ENCODE measurements around the gene ALDH1L1.
A peak's percentile ranks its signal among the peaks of the same experiment; 100 is the strongest.

The ALDH1L1 gene

DNA sequence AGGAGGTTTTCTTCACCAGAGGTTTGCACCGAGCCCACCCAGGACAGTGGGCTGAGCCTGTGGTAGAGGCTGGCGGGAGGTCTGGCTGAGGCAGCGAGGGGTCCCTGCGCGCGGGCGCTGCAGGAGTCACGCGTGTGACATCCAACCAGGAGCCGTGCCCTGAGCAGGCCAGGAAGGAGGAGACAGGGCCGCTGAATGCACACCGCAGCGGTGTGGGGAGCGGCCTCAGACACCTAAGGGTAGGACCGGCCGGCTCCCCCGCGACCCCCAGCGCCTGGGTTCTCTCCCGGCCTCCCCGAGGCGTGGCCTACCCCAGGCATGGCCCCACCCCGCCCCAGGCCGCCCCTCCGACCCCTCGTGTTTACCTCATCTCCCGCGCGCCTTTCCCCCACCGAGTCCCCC is 96.9 kb downstream of the ALDH1L1 start:
- Histone ChIP-seq H3K27ac (ENCODE audit: low read depth in 2 of 2, low read length in 2 of 2) (peak overlapping the region; percentile 78 to 84), H3K36me3 (ENCODE audit: control insufficient read depth in 2 of 2, insufficient read depth in 2 of 2, low read length in 2 of 2) (no peaks in the 10 kb centered on the region), H3K27me3 (ENCODE audit: control insufficient read depth in 2 of 2, insufficient read depth in 2 of 2, low read length in 2 of 2) (no peaks in the 10 kb centered on the region), H3K4me1 (ENCODE audit: control insufficient read depth in 2 of 2, insufficient read depth in 2 of 2, low read length in 2 of 2) (no peaks in the 10 kb centered on the region), H3K9me3 (ENCODE audit: control insufficient read depth in 2 of 2, low read length in 2 of 2) (no peaks in the 10 kb centered on the region), H3K4me3 (ENCODE audit: low read length in 2 of 2) (peak overlapping the region; percentile 73 to 75), H3K9ac (ENCODE audit: low read depth in 1 of 2, low read length in 2 of 2) (peak overlapping the region; percentile 60 to 76)

DNA sequence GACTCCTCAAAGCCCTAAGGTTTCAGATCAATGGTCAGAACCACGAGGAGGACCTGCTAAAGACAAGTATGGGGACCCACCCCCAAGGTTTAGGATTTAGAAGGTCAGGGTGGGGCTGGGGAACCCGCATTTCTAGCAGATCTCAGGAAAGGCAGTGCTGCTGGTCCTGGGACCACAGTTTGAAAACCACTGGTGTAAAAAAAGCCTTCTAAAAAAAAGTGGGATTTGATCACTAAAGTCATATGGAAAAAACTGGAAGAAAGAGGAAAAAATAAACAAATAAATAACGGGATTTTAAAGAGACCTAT is 97.3 kb downstream of the ALDH1L1 start:
- no peaks in the 10 kb centered on the region for H3K27me3 ChIP-seq (ENCODE audit: control insufficient read depth in 2 of 2, insufficient read depth in 2 of 2, low read length in 2 of 2)
- H3K9me3 ChIP-seq (ENCODE audit: control insufficient read depth in 2 of 2, low read length in 2 of 2): no peaks in the 10 kb centered on the region
- H3K36me3 ChIP-seq (ENCODE audit: control insufficient read depth in 2 of 2, insufficient read depth in 2 of 2, low read length in 2 of 2): no peaks in the 10 kb centered on the region
- H3K9ac ChIP-seq (ENCODE audit: low read depth in 1 of 2, low read length in 2 of 2): peak overlapping the region; percentile 60 to 76
- H3K4me1 ChIP-seq (ENCODE audit: control insufficient read depth in 2 of 2, insufficient read depth in 2 of 2, low read length in 2 of 2): no peaks in the 10 kb centered on the region
- peak overlapping the region; percentile 73 to 75 for H3K4me3 ChIP-seq (ENCODE audit: low read length in 2 of 2)
- H3K27ac ChIP-seq (ENCODE audit: low read depth in 2 of 2, low read length in 2 of 2): peak overlapping the region in 1 of 2 donors; percentile 84

DNA sequence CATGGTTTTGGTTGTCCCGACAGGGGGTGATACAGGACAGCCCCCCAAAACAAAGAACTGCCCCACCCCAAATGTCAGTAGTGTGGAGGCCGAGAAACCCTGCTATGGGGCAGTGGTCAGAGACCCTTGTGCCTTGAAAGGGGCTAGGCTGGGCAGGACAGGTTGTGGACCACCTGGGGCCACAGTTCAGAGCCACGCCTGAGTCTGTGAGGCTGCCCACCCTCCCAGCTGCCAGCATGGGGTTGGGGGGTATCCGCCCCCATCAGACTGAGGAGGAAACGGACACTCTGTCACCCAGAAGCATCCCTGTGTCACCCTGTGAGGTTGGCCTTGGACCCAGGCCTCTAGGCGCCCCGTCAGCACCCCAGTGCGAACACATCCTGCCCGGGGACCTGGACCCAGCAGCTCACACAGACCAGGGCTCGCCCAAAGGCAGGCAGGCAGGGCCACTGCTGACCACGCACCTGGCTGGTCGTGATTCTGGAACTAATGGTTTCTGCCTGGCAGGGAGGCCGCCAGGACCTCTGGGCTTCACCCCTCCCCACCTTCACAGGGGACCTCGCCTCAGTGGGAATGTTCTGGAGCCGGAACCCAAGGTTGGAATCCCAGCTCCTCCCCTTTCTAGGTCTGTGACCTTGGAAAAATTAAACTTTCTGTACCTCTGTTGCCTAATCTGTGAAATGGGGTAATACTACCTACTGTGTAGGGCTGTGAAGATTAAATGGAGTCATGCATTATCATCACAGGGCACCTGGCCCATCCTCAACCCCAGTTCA is 97.8 kb downstream of the ALDH1L1 start:
- H3K27ac ChIP-seq (ENCODE audit: low read depth in 2 of 2, low read length in 2 of 2): no peak overlapping the region
- no peaks in the 10 kb centered on the region for H3K9me3 ChIP-seq (ENCODE audit: control insufficient read depth in 2 of 2, low read length in 2 of 2)
- no peaks in the 10 kb centered on the region for H3K27me3 ChIP-seq (ENCODE audit: control insufficient read depth in 2 of 2, insufficient read depth in 2 of 2, low read length in 2 of 2)
- no peaks in the 10 kb centered on the region for H3K4me1 ChIP-seq (ENCODE audit: control insufficient read depth in 2 of 2, insufficient read depth in 2 of 2, low read length in 2 of 2)
- H3K9ac ChIP-seq (ENCODE audit: low read depth in 1 of 2, low read length in 2 of 2): peak overlapping the region in 1 of 2 donors; percentile 76
- no peaks in the 10 kb centered on the region for H3K36me3 ChIP-seq (ENCODE audit: control insufficient read depth in 2 of 2, insufficient read depth in 2 of 2, low read length in 2 of 2)
- H3K4me3 ChIP-seq (ENCODE audit: low read length in 2 of 2): peak overlapping the region in 1 of 2 donors; percentile 73

DNA sequence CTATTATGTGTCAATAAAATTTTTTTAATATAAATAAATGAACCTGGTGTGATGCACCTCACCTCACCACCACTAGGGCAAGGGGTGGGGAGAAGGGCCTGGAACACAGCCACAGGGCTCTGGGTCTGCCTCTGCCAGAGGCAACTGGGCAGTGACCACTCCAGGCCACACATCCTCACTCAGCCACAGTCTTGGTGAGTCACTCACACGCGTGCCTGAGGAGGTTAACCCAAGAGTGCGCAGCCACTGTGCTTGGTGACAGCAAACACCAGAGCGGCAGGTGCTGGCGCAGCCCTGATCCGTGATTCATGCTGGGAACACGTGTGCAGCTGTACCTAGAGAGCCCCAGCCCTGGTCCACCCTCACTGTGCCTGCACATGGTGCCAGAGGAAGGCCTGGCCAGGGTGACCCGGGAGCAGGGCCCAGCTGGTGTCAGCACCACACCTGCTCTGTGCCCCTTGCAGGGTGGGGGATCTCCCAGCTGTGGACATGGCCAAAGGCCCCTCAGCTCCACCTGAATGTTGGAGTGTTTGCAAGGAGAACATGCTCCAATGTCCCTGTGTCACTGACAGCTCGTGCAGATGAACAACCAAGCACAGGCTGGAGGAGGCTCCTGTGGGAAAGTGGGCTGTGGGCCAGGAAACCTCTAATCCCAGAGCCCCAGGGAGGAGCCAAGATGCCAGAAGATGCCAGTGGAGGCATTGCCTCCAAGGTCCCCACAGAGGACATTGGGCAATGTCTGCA is 98.6 kb downstream of the ALDH1L1 start:
- H3K9me3 ChIP-seq (ENCODE audit: control insufficient read depth in 2 of 2, low read length in 2 of 2): no peaks in the 10 kb centered on the region
- no peak overlapping the region for H3K9ac ChIP-seq (ENCODE audit: low read depth in 1 of 2, low read length in 2 of 2)
- no peak overlapping the region for H3K27ac ChIP-seq (ENCODE audit: low read depth in 2 of 2, low read length in 2 of 2)
- H3K36me3 ChIP-seq (ENCODE audit: control insufficient read depth in 2 of 2, insufficient read depth in 2 of 2, low read length in 2 of 2): no peaks in the 10 kb centered on the region
- H3K4me3 ChIP-seq (ENCODE audit: low read length in 2 of 2): no peak overlapping the region
- H3K4me1 ChIP-seq (ENCODE audit: control insufficient read depth in 2 of 2, insufficient read depth in 2 of 2, low read length in 2 of 2): no peaks in the 10 kb centered on the region
- H3K27me3 ChIP-seq (ENCODE audit: control insufficient read depth in 2 of 2, insufficient read depth in 2 of 2, low read length in 2 of 2): no peaks in the 10 kb centered on the region

DNA sequence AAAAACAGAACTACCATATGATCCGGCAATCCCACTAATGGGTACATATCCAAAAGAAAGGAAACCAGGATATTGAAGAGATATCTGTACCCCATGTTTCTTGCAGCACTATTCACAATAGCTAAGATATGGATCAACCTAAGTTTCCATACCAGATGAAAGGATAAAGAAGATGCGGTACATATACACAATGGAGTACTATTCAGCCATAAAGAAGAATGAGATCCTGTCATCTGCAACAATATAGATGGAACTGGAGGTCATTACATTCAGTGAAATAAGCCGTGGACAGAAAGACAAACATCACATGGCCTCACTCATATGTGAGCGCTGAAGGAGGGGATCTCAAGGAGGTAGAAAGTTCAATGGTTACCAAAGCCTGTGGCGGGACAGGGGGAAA is 99.4 kb downstream of the ALDH1L1 start:
- H3K27me3 ChIP-seq (ENCODE audit: control insufficient read depth in 2 of 2, insufficient read depth in 2 of 2, low read length in 2 of 2): no peaks in the 10 kb centered on the region
- H3K4me1 ChIP-seq (ENCODE audit: control insufficient read depth in 2 of 2, insufficient read depth in 2 of 2, low read length in 2 of 2): no peaks in the 10 kb centered on the region
- H3K27ac ChIP-seq (ENCODE audit: low read depth in 2 of 2, low read length in 2 of 2): no peak overlapping the region
- no peaks in the 10 kb centered on the region for H3K36me3 ChIP-seq (ENCODE audit: control insufficient read depth in 2 of 2, insufficient read depth in 2 of 2, low read length in 2 of 2)
- no peak overlapping the region for H3K9ac ChIP-seq (ENCODE audit: low read depth in 1 of 2, low read length in 2 of 2)
- H3K9me3 ChIP-seq (ENCODE audit: control insufficient read depth in 2 of 2, low read length in 2 of 2): no peaks in the 10 kb centered on the region
- no peak overlapping the region for H3K4me3 ChIP-seq (ENCODE audit: low read length in 2 of 2)

DNA sequence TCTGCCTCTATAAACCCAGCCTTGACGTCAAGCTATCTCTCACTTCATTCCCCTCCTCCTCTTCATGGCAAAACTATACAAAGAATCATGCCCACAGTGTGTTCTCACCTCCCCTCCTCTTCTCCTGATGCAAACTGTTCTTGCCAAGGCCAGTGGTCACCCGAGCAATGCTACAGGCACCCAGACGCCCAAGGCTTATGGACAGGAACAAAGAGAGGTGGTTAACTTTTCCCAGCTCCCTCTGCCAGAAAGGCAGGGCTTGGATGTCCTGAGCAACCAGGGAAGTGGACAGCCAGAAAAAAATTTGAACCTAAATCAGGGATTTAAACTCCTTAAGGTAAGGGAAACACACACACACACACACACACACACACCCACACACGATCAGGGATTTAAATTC is 101.5 kb downstream of the ALDH1L1 start:
- H3K4me3 ChIP-seq (ENCODE audit: low read length in 2 of 2): no peak overlapping the region
- H3K4me1 ChIP-seq (ENCODE audit: control insufficient read depth in 2 of 2, insufficient read depth in 2 of 2, low read length in 2 of 2): no peaks in the 10 kb centered on the region
- H3K27me3 ChIP-seq (ENCODE audit: control insufficient read depth in 2 of 2, insufficient read depth in 2 of 2, low read length in 2 of 2): no peaks in the 10 kb centered on the region
- H3K9ac ChIP-seq (ENCODE audit: low read depth in 1 of 2, low read length in 2 of 2): no peak overlapping the region
- H3K27ac ChIP-seq (ENCODE audit: low read depth in 2 of 2, low read length in 2 of 2): no peak overlapping the region
- H3K9me3 ChIP-seq (ENCODE audit: control insufficient read depth in 2 of 2, low read length in 2 of 2): no peaks in the 10 kb centered on the region
- no peaks in the 10 kb centered on the region for H3K36me3 ChIP-seq (ENCODE audit: control insufficient read depth in 2 of 2, insufficient read depth in 2 of 2, low read length in 2 of 2)

DNA sequence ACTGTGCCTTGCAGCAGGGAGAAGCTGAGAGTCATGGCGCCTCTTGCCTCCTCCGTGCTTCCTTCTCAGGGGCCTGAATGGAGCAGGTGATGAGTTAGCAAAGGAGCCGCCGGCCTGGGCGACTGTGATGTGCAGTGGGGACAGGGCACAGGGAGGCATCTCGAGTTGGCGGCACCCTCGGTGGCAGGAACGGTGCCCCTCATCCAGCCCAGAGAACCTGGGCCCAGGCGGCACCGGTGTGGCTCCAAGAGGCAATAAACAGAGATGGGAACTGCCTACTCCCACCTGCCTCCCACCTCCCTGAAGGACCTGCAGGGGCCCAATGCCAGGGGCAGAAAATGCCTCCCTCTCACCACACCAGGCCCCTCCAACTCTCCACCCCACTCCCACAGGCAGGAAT is 102.6 kb downstream of the ALDH1L1 start:
- H3K36me3 ChIP-seq (ENCODE audit: control insufficient read depth in 2 of 2, insufficient read depth in 2 of 2, low read length in 2 of 2): no peaks in the 10 kb centered on the region
- no peaks in the 10 kb centered on the region for H3K27me3 ChIP-seq (ENCODE audit: control insufficient read depth in 2 of 2, insufficient read depth in 2 of 2, low read length in 2 of 2)
- no peaks in the 10 kb centered on the region for H3K4me1 ChIP-seq (ENCODE audit: control insufficient read depth in 2 of 2, insufficient read depth in 2 of 2, low read length in 2 of 2)
- H3K4me3 ChIP-seq (ENCODE audit: low read length in 2 of 2): no peak overlapping the region
- H3K9ac ChIP-seq (ENCODE audit: low read depth in 1 of 2, low read length in 2 of 2): no peak overlapping the region
- H3K27ac ChIP-seq (ENCODE audit: low read depth in 2 of 2, low read length in 2 of 2): no peak overlapping the region
- H3K9me3 ChIP-seq (ENCODE audit: control insufficient read depth in 2 of 2, low read length in 2 of 2): no peaks in the 10 kb centered on the region

DNA sequence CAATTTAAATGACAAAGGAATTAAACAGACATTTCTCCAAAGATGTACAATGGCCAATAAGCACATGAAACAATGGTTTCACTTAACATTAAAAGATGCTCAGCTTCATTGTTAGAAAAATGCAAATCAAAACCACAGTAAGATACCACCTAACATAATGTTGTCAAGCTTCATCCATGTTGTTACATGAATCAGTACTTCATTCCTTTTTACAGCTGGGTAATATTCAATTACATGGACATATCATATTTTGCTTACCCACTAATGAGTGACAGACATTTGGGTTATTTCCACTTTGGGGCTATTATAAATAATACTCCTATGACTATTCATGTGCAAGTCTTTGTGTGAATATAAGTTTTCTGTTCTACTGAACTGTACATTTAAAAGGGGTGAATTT is 104.2 kb downstream of the ALDH1L1 start:
- Histone ChIP-seq H3K4me1 (ENCODE audit: control insufficient read depth in 2 of 2, insufficient read depth in 2 of 2, low read length in 2 of 2) (no peaks in the 10 kb centered on the region), H3K9ac (ENCODE audit: low read depth in 1 of 2, low read length in 2 of 2) (no peak overlapping the region), H3K27ac (ENCODE audit: low read depth in 2 of 2, low read length in 2 of 2) (no peak overlapping the region), H3K9me3 (ENCODE audit: control insufficient read depth in 2 of 2, low read length in 2 of 2) (no peaks in the 10 kb centered on the region), H3K27me3 (ENCODE audit: control insufficient read depth in 2 of 2, insufficient read depth in 2 of 2, low read length in 2 of 2) (no peaks in the 10 kb centered on the region), H3K4me3 (ENCODE audit: low read length in 2 of 2) (no peak overlapping the region), H3K36me3 (ENCODE audit: control insufficient read depth in 2 of 2, insufficient read depth in 2 of 2, low read length in 2 of 2) (no peaks in the 10 kb centered on the region)

DNA sequence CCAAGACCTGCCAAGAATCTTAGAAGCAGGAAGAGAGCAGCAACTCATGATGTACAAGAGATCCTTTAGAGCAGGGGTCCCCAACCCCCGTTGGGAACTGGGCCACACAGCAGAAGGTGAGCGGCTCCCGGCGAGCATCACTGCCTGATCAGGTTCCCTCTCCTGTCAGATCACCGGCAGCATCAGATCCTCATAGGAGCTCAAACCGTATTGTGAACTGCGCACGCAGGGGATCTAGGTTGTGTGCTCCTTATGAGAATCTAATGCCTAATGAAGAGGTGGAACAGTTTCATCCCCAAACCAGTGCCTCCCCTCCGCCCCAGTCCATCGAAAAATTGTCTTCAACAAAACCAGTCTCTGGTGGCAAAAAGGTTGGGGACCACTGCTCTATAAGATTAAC is 110.2 kb downstream of the ALDH1L1 start:
- Histone ChIP-seq H3K4me3 (ENCODE audit: low read length in 2 of 2) (no peak overlapping the region), H3K4me1 (ENCODE audit: control insufficient read depth in 2 of 2, insufficient read depth in 2 of 2, low read length in 2 of 2) (no peaks in the 10 kb centered on the region), H3K27ac (ENCODE audit: low read depth in 2 of 2, low read length in 2 of 2) (no peak overlapping the region), H3K36me3 (ENCODE audit: control insufficient read depth in 2 of 2, insufficient read depth in 2 of 2, low read length in 2 of 2) (peaks cover 0 to 2% of the 10 kb centered on the region in 2 donors), H3K27me3 (ENCODE audit: control insufficient read depth in 2 of 2, insufficient read depth in 2 of 2, low read length in 2 of 2) (no peaks in the 10 kb centered on the region), H3K9me3 (ENCODE audit: control insufficient read depth in 2 of 2, low read length in 2 of 2) (no peaks in the 10 kb centered on the region), H3K9ac (ENCODE audit: low read depth in 1 of 2, low read length in 2 of 2) (no peak overlapping the region)

DNA sequence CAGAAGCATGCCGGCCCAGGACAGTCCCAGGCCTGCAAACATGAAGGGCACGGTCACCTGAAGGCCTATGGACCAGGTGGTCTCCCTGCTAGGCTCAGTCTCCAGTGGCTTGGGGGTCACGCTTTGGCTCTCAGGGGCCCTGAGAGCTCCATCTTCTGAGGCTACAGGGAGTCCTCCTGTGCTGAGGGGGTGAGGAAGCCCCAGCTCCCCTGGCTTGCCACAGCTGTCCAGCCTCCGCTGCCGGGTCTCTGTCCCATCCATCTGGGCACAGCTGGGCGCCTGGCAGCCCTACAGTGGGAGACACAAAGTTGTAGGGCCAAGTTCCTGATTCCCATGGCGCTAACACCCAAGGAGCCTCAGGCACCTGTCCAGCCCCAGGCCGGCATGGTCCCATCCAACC is 112.4 kb downstream of the ALDH1L1 start:
- Histone ChIP-seq H3K36me3 (ENCODE audit: control insufficient read depth in 2 of 2, insufficient read depth in 2 of 2, low read length in 2 of 2) (peaks cover 0 to 2% of the 10 kb centered on the region in 2 donors), H3K9ac (ENCODE audit: low read depth in 1 of 2, low read length in 2 of 2) (no peak overlapping the region), H3K4me3 (ENCODE audit: low read length in 2 of 2) (no peak overlapping the region), H3K9me3 (ENCODE audit: control insufficient read depth in 2 of 2, low read length in 2 of 2) (no peaks in the 10 kb centered on the region), H3K27ac (ENCODE audit: low read depth in 2 of 2, low read length in 2 of 2) (no peak overlapping the region), H3K4me1 (ENCODE audit: control insufficient read depth in 2 of 2, insufficient read depth in 2 of 2, low read length in 2 of 2) (no peaks in the 10 kb centered on the region), H3K27me3 (ENCODE audit: control insufficient read depth in 2 of 2, insufficient read depth in 2 of 2, low read length in 2 of 2) (no peaks in the 10 kb centered on the region)

Data from mucosa of rectum (tissue), 2 donors.